ENCODE results near the gene SAPCD2. TPM values are rescaled to one million over a fixed set of nuclear protein-coding genes. Genes with fewer than 3 reads are reported as not detected.

SAPCD2 gene
- polyA plus RNA-seq, 3 donors = 0.03 to 3.1 (median 1.7) TPM

DNA sequence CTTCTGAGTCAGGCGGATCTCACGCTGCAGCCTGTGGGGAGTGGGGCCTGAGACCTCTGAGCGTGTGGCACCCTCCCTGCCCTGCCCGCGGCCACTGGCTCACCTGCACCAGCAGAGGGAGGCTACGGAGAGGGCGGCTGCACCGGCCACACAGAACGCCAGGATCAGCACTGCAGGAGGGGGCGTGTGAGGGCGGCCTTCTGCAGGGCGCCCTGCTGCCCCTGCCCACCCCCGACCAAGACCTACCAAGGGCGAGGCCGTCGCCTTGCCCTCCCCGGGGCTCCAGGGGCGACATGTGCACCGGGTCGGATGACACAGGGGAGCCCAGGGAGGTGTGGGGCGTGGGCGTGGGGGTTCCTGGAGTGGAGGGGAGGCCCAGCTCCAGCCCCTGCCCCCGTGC, 29.8 kb downstream of the SAPCD2 start:
- intact Hi-C loops (cut with micrococcal nuclease) = no loop called here
- Histone ChIP-seq H2AFZ (ENCODE audit: insufficient read depth, low read depth, low read length, poor library complexity, severe bottlenecking) (no peak overlapping the region), H3K9me3 (replicated peaks in 1 of 2; ENCODE audit: control insufficient read depth in 1 of 2, insufficient read depth in 1 of 2, low read length in 2 of 2) (peaks cover 0 to 7% of the 10 kb centered on the region in 2 donors), H3K4me1 (ENCODE audit: control insufficient read depth in 1 of 2, insufficient read depth in 2 of 2, low read length in 2 of 2) (peaks cover 17 to 25% of the 10 kb centered on the region in 2 donors), H3K27ac (ENCODE audit: low read depth in 1 of 2, low read length in 2 of 2) (no peak overlapping the region), H3K27me3 (ENCODE audit: control insufficient read depth in 2 of 2, insufficient read depth in 2 of 2, low read length in 2 of 2) (peaks cover 12 to 25% of the 10 kb centered on the region in 2 donors), H3K36me3 (replicated peaks in 1 of 2; ENCODE audit: control insufficient read depth in 1 of 2, insufficient read depth in 2 of 2, low read length in 2 of 2) (peaks cover 14 to 21% of the 10 kb centered on the region in 2 donors), H3K4me2 (replicated peaks; ENCODE audit: extremely low read depth, low read length, poor library complexity, severe bottlenecking) (no peak overlapping the region), H3K4me3 (replicated peaks in 1 of 3; ENCODE audit: low read depth in 2 of 3, low read length in 3 of 3) (no peak overlapping the region), H3K9ac (ENCODE audit: insufficient read depth, low read length, poor library complexity, severe bottlenecking) (no peak overlapping the region), H3K79me2 (ENCODE audit: insufficient read depth, low read length) (peaks cover 8% of the 10 kb centered on the region), H4K20me1 (ENCODE audit: insufficient read depth, low read length) (peaks cover 48% of the 10 kb centered on the region)
- TF ChIP-seq, protein P1, sequence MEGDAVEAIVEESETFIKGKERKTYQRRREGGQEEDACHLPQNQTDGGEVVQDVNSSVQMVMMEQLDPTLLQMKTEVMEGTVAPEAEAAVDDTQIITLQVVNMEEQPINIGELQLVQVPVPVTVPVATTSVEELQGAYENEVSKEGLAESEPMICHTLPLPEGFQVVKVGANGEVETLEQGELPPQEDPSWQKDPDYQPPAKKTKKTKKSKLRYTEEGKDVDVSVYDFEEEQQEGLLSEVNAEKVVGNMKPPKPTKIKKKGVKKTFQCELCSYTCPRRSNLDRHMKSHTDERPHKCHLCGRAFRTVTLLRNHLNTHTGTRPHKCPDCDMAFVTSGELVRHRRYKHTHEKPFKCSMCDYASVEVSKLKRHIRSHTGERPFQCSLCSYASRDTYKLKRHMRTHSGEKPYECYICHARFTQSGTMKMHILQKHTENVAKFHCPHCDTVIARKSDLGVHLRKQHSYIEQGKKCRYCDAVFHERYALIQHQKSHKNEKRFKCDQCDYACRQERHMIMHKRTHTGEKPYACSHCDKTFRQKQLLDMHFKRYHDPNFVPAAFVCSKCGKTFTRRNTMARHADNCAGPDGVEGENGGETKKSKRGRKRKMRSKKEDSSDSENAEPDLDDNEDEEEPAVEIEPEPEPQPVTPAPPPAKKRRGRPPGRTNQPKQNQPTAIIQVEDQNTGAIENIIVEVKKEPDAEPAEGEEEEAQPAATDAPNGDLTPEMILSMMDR (IDR thresholded peaks at IDR 0.05) = no peak
- H3K27ac Mint-ChIP-seq = no peak overlapping the region
- H3K4me3 Mint-ChIP-seq = peak overlapping the region in 1 of 2 donors; percentile 16
- H3K4me1 Mint-ChIP-seq = peaks cover 10% of the 10 kb centered on the region
- H3K36me3 Mint-ChIP-seq = peaks cover 6 to 30% of the 10 kb centered on the region in 2 donors
- WGBS (ENCODE audit: insufficient coverage) = 92% methylated on average over 22 of the region's 23 CpGs
- H3K9me3 Mint-ChIP-seq = peaks cover 0 to 5% (median 2%) of the 10 kb centered on the region in 7 donors
- DNase-seq = no peak
- peaks cover 24 to 31% (median 26%) of the 10 kb centered on the region in 3 donors for H3K27me3 Mint-ChIP-seq (ENCODE audit: low read depth in 3 of 3)

DNA sequence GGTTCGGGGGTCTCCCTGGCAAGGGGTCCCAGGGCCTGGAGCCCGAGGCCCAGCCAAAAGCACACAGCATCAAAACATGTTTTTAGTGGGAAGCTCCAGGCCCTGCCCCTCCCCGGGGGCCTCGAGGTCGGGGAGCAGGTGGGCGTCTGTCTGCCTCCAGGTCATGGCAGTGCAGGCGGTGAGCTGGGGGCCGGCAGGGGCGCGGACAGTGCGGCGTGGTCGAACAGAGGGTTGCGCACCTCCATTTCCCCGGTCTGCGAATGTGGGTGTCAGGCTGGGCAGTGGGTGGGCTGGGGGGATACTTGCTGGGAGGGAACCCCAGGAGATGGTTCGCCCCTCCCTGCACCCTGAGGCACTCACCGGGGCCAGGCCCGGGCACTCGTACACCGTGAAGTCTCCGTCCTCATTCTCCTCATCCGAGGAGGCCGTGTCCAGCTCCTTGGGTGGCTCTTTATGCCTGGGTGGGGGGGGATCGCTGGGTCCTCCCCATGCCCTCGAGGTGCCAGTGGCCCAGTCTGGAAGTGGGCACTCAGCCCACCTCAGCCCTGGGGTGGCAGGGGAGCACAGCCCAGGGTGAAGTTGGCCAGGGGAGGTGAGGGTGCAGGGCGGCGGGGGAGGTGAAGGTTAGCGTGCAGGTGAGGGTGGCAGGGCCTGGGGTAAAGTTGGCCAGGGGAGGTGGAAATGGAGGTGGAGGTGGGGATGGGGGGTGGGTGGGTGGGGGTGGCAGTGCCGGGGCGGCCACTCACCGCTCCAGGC, 30.6 kb downstream of the SAPCD2 start:
- peaks cover 15% of the 10 kb centered on the region for H3K79me2 ChIP-seq (ENCODE audit: insufficient read depth, low read length)
- DNase-seq = no peak
- H4K20me1 ChIP-seq (ENCODE audit: insufficient read depth, low read length) = peaks cover 50% of the 10 kb centered on the region
- H2AFZ ChIP-seq (ENCODE audit: insufficient read depth, low read depth, low read length, poor library complexity, severe bottlenecking) = no peak overlapping the region
- intact Hi-C loops (cut with micrococcal nuclease) = loop anchor here in 1 of 2 donors (10.0 kb wide), 1 partner anchor 95 kb away; the partner anchor contains the start of genes C8G and FBXW5
- 89% methylated on average over 21 of the region's 32 CpGs for WGBS (ENCODE audit: insufficient coverage)
- TF ChIP-seq, protein P1 (IDR thresholded peaks at IDR 0.05) = no peak
- peaks cover 15 to 22% of the 10 kb centered on the region in 2 donors for H3K36me3 ChIP-seq (replicated peaks in 1 of 2; ENCODE audit: control insufficient read depth in 1 of 2, insufficient read depth in 2 of 2, low read length in 2 of 2)
- no peak overlapping the region for H3K4me2 ChIP-seq (replicated peaks; ENCODE audit: extremely low read depth, low read length, poor library complexity, severe bottlenecking)
- Mint-ChIP-seq H3K36me3 (peaks cover 5 to 27% of the 10 kb centered on the region in 2 donors), H3K27me3 (ENCODE audit: low read depth in 3 of 3) (peaks cover 17 to 24% (median 18%) of the 10 kb centered on the region in 3 donors), H3K27ac (no peak overlapping the region), H3K9me3 (peaks cover 0 to 1% (median under 1%) of the 10 kb centered on the region in 7 donors), H3K4me3 (no peak overlapping the region), H3K4me1 (peaks cover 13% of the 10 kb centered on the region)
- no peak overlapping the region for H3K27ac ChIP-seq (ENCODE audit: low read depth in 1 of 2, low read length in 2 of 2)
- H3K9ac ChIP-seq (ENCODE audit: insufficient read depth, low read length, poor library complexity, severe bottlenecking) = no peak overlapping the region
- peaks cover 0 to 1% of the 10 kb centered on the region in 2 donors for H3K9me3 ChIP-seq (replicated peaks in 1 of 2; ENCODE audit: control insufficient read depth in 1 of 2, insufficient read depth in 1 of 2, low read length in 2 of 2)
- H3K27me3 ChIP-seq (ENCODE audit: control insufficient read depth in 2 of 2, insufficient read depth in 2 of 2, low read length in 2 of 2) = peaks cover 6 to 18% of the 10 kb centered on the region in 2 donors
- H3K4me1 ChIP-seq (ENCODE audit: control insufficient read depth in 1 of 2, insufficient read depth in 2 of 2, low read length in 2 of 2) = peaks cover 18 to 25% of the 10 kb centered on the region in 2 donors
- no peak overlapping the region for H3K4me3 ChIP-seq (replicated peaks in 1 of 3; ENCODE audit: low read depth in 2 of 3, low read length in 3 of 3)

Data from CD14-positive monocyte (primary cell).